Activated CD4-positive, alpha-beta memory T cell treated with anti-CD3 and anti-CD28 coated beads, Interleukin-2, amount 10 ng/mL, durations not matched to agents 7 days and 5 days (primary cell): Measurements from ENCODE around the gene WNT1. TPM values are rescaled to one million over a fixed set of nuclear protein-coding genes. Genes with fewer than 3 reads are reported as not detected.

Experiments used
- CTCF ChIA-PET: fragments of 350-600 bp; sonication (Branson Sonifier 250); formaldehyde crosslinking; loops from one replicate; lab custom pipeline; 2021; ENCODE audit warnings: antibody characterized with exemption, inconsistent platforms; lab: Charles Lee
- POLR2A ChIA-PET: fragments of 350-600 bp; sonication (Branson Sonifier 250); formaldehyde crosslinking; loops from one replicate; lab custom pipeline; 2021; ENCODE audit warnings: antibody characterized with exemption; lab: Charles Lee
- DNase-seq: peaks from one replicate; pipeline ENCODE4 v3.0.0-alpha.2; 2020
- H3K27ac Mint-ChIP-seq: one replicate; pipeline ENCODE4 v1.8.0; 2021; ENCODE audit warnings: mild to moderate bottlenecking, mixed read lengths
- H3K27me3 Mint-ChIP-seq: one replicate; pipeline ENCODE4 v1.8.0; 2021; ENCODE audit warnings: mixed read lengths
- H3K36me3 Mint-ChIP-seq: one replicate; pipeline ENCODE4 v1.8.0; 2021; ENCODE audit warnings: low read depth, mixed read lengths
- H3K4me1 Mint-ChIP-seq: one replicate; pipeline ENCODE4 v1.8.0; 2021; ENCODE audit warnings: mixed read lengths
- H3K4me3 Mint-ChIP-seq: one replicate; pipeline ENCODE4 v1.8.0; 2021; ENCODE audit warnings: mild to moderate bottlenecking, mixed read lengths
- H3K9me3 Mint-ChIP-seq: one replicate; pipeline ENCODE4 v1.8.0; 2021; ENCODE audit warnings: mixed read lengths
- total RNA-seq, 2 experiments: library from RNA; stranded (reverse); gene quantifications; one replicate each; pipeline ENCODE4 v1.2.3, GENCODE V29; 2021

Gene WNT1
- total RNA-seq, 2 experiments from 2014 or later = 0.33 to 0.73 TPM

DNA sequence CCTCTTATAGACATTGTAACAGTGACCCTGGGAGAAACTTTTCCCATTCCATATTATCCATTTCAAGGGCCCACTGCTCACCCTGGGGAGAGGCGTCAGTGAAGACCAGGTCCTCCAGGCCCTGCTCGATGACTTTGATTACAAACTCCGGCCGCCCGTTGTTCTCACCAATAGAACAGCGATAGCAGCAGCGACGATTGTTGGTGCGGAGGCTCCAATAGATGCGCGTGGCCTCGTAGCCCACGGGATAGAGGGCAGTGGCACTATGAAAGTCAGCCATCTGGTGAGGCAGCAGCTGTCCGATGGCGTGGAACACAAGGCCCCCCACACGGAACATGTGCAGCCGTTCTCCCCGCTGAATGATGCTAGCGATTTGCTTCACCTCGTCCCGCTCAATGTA, 48.0 kb downstream of the WNT1 start:
- no peaks in the 10 kb centered on the region for H3K27me3 Mint-ChIP-seq
- no peak for DNase-seq
- peaks cover 66% of the 10 kb centered on the region for H3K36me3 Mint-ChIP-seq
- no peaks in the 10 kb centered on the region for H3K9me3 Mint-ChIP-seq
- ChIA-PET POLR2A (interaction anchor here (1.1 kb wide), 1 partner anchor 104 kb away, joined by 3 read pairs; no protein-coding TSS in a partner anchor), CTCF (interaction anchor here (1.4 kb wide), 1 partner anchor 38 kb away, joined by 3 read pairs; no protein-coding TSS in a partner anchor)
- no peak overlapping the region for H3K27ac Mint-ChIP-seq
- no peaks in the 10 kb centered on the region for H3K4me1 Mint-ChIP-seq
- no peak overlapping the region for H3K4me3 Mint-ChIP-seq

DNA sequence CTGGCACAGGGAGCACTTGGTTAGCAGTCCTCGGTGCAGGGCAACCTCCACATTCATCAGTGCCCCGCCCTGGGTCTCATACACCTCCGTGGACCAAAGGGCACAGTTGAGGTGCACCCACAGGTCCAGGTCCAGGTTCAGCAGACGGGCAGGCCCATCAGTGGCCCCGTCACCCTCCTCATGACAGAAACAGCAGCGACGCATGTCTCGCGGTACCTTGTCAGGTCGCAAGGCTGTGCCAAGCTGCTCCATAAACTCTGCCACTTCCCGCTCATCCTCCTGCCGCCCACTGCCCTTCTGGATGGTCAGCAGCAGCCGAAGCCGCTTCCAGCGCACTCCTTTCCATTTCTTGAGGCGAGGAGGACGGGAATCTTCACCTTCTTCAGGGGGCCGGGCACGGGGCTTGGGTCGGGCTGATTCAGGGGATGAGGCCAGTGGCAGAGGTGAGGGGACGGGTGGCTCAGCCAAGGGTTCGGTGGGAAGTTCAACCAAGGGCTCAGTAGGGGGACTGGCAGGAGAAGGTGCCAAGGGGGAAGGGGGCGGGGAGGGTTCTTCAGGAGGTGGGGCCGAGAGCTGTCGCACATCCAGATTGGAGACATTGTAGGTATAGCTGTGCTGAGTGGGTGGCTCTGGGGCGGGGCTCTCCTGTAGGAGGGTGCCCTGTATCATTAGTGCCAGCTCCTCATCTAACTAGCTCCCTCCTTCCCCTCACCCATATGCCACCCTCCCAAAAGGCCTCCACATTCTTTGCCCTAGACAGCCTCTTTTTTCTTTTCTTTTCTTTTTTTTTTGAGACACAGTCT, 48.8 kb downstream of the WNT1 start:
- Mint-ChIP-seq H3K27me3 (no peaks in the 10 kb centered on the region), H3K27ac (no peak overlapping the region), H3K4me1 (no peaks in the 10 kb centered on the region), H3K9me3 (no peaks in the 10 kb centered on the region), H3K4me3 (no peak overlapping the region), H3K36me3 (peaks cover 62% of the 10 kb centered on the region)
- no peak for DNase-seq
- ChIA-PET POLR2A (interaction anchor here (1.1 kb wide), 1 partner anchor 104 kb away, joined by 3 read pairs; no protein-coding TSS in a partner anchor), CTCF (interaction anchor here (1.4 kb wide), 1 partner anchor 39 kb away, joined by 3 read pairs; no protein-coding TSS in a partner anchor)

DNA sequence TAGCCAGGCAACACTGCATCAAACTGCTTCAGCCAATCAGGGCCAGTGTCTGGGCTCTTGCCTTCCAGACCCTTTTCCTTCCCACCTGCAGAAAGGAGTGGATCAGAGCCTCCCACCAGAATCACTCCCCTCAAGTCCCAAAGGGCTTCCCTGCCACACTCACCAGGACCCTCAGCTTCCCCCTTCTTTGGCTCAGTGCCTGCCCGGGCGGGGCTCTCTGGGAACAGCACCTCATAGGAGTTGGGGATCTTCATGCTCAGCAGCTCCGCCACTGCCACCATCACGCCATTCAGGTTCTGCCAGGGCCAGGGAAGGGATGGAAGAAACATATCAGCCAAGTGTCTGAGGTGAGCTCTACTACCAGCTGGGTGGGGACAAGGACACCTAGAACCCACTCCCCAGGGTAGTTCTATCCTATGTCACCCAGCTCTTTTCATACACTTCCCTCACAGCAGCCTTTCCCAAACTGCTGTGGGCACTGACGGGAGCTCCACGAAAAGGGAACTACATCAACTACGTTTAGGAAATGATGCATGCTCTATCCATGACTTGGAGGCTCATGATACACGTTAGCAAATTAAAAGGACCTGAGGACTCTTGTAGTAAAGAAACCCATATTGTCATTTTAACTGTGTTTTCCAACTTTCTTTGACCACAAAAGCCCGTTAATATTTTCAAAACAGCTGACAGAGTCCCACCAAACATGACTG, 49.9 kb downstream of the WNT1 start:
- H3K4me3 Mint-ChIP-seq = no peak overlapping the region
- no peaks in the 10 kb centered on the region for H3K4me1 Mint-ChIP-seq
- POLR2A ChIA-PET = interaction anchor here (0.9 kb wide), 1 partner anchor 31 kb away, joined by 3 read pairs; no protein-coding TSS in a partner anchor
- H3K9me3 Mint-ChIP-seq = no peaks in the 10 kb centered on the region
- no peaks in the 10 kb centered on the region for H3K27me3 Mint-ChIP-seq
- H3K36me3 Mint-ChIP-seq = peaks cover 59% of the 10 kb centered on the region
- no peak for DNase-seq
- CTCF ChIA-PET = interaction anchor here (0.6 to 0.8 kb wide), 2 partner anchors 8 to 15 kb away, joined by 3 read pairs; no protein-coding TSS in a partner anchor
- H3K27ac Mint-ChIP-seq = peak overlapping the region; percentile 52

DNA sequence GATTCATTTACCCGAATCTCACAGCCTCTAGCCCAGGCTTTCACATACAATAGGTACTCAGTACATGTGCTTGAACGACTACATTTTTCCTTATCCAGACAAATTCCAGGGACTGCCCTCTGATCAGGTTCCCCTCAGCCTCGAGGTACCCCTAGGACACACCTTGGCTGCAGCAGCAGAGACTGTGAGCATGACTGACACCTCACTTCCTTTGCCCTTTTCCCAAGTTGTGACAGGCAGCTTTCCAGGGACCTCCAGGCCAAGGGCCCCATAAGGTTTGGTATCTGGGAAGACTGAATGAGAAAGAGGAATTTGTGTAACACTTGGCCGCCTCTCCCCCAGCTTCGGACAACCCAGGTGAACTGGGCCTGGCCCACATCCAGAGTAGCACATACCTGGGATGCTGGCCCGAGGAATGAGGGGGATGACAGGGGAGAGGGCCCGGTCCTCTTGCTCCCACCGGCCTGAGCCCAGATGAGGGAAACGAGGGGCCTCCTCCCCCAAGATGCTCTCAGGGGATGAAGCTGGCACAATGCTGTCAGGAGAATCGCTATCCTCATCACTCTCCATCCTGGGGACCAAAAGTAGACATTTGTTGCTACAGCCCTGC, 50.6 kb downstream of the WNT1 start:
- DNase-seq = no peak
- Mint-ChIP-seq H3K27ac (peak overlapping the region; percentile 4), H3K4me3 (no peak overlapping the region), H3K27me3 (no peaks in the 10 kb centered on the region), H3K9me3 (no peaks in the 10 kb centered on the region), H3K36me3 (peaks cover 60% of the 10 kb centered on the region), H3K4me1 (no peaks in the 10 kb centered on the region)
- ChIA-PET CTCF (interaction anchor here (0.6 to 1.9 kb wide), 3 partner anchors 9 to 230 kb away, joined by 3 to 8 read pairs (median 6); no protein-coding TSS in a partner anchor), POLR2A (interaction anchor here (0.8 to 0.9 kb wide), 2 partner anchors 31 to 101 kb away, joined by 3 read pairs; no protein-coding TSS in a partner anchor)

DNA sequence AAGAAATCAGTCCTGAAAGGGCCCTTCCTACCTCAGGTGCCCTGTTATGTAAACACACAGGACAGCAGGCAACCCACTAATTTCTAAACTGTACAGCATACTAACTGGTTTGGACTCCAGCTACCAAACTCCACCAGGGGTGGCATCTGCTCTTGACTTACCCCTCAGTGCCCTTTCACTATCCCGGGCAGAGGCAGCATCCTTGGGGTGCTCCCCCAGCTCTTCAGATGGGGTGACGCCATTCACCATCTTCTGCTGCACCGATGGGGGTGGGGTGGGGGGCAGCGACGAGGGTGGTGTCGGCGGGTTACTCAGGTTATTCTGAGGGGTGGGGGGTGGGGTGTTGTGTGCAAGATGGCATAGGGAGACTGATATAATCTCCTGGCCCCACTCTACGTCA, 52.0 kb downstream of the WNT1 start:
- ChIA-PET CTCF (interaction anchor here (0.9 to 2.9 kb wide), 5 partner anchors 10 to 126 kb away, joined by 3 to 9 read pairs (median 6); a partner anchor contains a TSS), POLR2A (interaction anchor here (1.2 to 2.1 kb wide), 2 partner anchors 10 kb away, joined by 5 to 10 read pairs; no protein-coding TSS in a partner anchor)
- Mint-ChIP-seq H3K4me3 (no peak overlapping the region), H3K27me3 (no peaks in the 10 kb centered on the region), H3K4me1 (no peaks in the 10 kb centered on the region), H3K9me3 (no peaks in the 10 kb centered on the region), H3K27ac (no peak overlapping the region), H3K36me3 (peaks cover 60% of the 10 kb centered on the region)
- no peak for DNase-seq

DNA sequence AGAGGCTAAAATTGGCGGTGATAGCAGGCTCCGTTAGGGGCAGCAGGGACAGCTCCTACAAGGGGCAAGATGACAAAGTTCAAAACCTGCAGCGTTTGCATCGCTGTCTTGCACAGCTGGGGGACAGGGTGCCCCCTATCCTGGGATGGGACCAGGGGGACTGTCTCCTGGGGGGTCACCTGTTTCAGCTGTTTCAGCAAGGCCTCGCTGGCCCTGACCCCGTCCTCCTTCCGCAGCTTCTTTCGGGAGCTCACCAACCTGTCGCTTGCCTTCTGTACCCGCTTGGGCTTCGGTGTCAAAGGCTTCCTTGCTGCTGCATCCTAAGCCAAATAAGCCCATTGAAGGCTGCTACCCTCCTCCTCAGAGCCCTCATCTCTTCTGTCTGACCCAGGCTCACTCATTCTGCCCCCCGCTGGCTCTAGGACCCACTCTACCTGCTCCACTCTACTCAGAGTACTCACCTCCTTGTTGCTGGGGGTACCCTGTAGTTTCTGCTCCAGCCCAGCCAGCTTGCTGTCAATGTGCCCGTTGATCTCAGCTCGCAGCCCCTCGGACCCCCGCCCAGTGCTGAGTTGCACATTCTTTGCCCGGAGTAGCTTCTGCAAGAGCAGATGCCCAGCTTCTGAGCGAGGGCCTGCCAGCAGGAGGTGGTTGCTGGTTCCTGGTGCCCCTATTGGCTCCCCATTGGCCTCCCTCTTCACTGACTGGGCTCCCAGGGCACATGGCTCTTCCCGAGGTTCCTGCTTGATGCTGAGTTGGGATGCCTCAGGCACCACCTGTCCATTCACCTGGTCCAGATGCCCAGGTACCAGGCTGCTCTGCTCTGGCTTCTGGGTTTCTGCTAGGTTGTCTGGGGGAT, 52.8 kb downstream of the WNT1 start:
- H3K4me1 Mint-ChIP-seq = no peaks in the 10 kb centered on the region
- no peaks in the 10 kb centered on the region for H3K9me3 Mint-ChIP-seq
- H3K27ac Mint-ChIP-seq = no peak overlapping the region
- H3K36me3 Mint-ChIP-seq = peaks cover 63% of the 10 kb centered on the region
- POLR2A ChIA-PET = interaction anchor here (1.2 to 2.1 kb wide), 2 partner anchors 9 to 11 kb away, joined by 5 to 10 read pairs; no protein-coding TSS in a partner anchor
- H3K4me3 Mint-ChIP-seq = no peak overlapping the region
- CTCF ChIA-PET = interaction anchor here (0.6 to 2.9 kb wide), 5 partner anchors 11 to 129 kb away, joined by 3 to 9 read pairs (median 4); a partner anchor contains a TSS
- no peaks in the 10 kb centered on the region for H3K27me3 Mint-ChIP-seq
- DNase-seq = no peak

DNA sequence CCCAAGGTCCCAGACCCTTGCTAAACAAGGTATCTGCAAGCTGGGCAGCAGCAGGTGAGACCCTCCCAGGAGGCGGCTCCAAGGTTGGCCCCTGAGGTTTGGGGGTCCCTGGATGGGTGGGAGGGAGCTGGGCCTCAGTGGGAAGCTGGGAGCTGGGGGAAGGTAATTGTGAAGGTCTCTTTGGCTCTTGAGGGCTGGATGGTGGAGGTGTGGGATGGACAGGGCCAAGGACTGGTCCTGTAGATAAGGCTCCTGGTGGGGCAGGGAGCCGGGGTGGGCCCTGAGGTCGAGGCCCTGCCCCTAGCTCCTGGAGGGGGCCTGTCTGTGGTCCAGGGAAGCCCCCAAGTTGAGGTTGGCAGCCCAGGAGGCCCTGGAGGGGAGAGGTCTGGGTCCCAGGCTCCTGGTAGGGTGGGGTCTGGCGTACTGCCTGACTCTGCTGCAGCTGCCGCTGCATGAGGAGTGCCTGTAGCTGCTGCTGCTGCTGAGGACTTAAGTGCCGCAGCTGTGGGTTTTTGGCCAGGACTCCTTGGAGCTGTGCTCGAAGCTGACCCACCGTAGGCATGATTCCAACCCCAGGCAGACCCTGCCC, 53.5 kb downstream of the WNT1 start:
- Mint-ChIP-seq H3K36me3 (peaks cover 61% of the 10 kb centered on the region), H3K27ac (no peak overlapping the region), H3K4me3 (no peak overlapping the region), H3K27me3 (no peaks in the 10 kb centered on the region), H3K9me3 (no peaks in the 10 kb centered on the region), H3K4me1 (no peaks in the 10 kb centered on the region)
- CTCF ChIA-PET = interaction anchor here (1.1 to 2.9 kb wide), 2 partner anchors 12 kb away, joined by 3 to 9 read pairs; no protein-coding TSS in a partner anchor
- no peak for DNase-seq
- POLR2A ChIA-PET = interaction anchor here (2.1 kb wide), 1 partner anchor 12 kb away, joined by 10 read pairs; no protein-coding TSS in a partner anchor

Other genes starting within 250 kb of the WNT1 start
- under 1 TPM in 1 of 2 experiments, not detected in 1; 0.05 TPM for gene ADCY6, start 189.2 kb upstream of the WNT1 start, total RNA-seq
- gene CACNB3, start 159.8 kb upstream of the WNT1 start, total RNA-seq = 10 to 100 TPM; 32.8 to 34.2 TPM
- gene DDX23, start 126.2 kb upstream of the WNT1 start, total RNA-seq = 100 to 1,000 TPM; 117 to 127 TPM
- gene RND1, start 112.5 kb upstream of the WNT1 start, total RNA-seq = 1 to 10 TPM; 2.6 to 3.0 TPM
- 10 to 100 TPM; 73.4 to 78.7 TPM for gene FKBP11, start 52.8 kb upstream of the WNT1 start, total RNA-seq
- gene ARF3, start 20.8 kb upstream of the WNT1 start, total RNA-seq = 100 to 1,000 TPM; 114 to 122 TPM
- gene WNT10B, start 6.6 kb upstream of the WNT1 start, total RNA-seq = 1 to 10 TPM; 4.1 to 4.2 TPM
- under 1 TPM; 0.23 TPM for gene DDN, start 21.1 kb downstream of the WNT1 start, total RNA-seq
- gene PRKAG1, start 40.5 kb downstream of the WNT1 start, total RNA-seq = 10 to 100 TPM; 65.9 to 70.2 TPM
- gene KMT2D, start 82.5 kb downstream of the WNT1 start, total RNA-seq = 10 to 100 TPM; 82.3 to 87.8 TPM
- gene RHEBL1, start 91.7 kb downstream of the WNT1 start, total RNA-seq = 10 to 100 TPM; 14.8 to 15.8 TPM
- gene DHH, start 116.5 kb downstream of the WNT1 start, total RNA-seq = under 1 TPM; 0.08 to 0.20 TPM
- 10 to 100 TPM; 82.8 to 85.3 TPM for gene LMBR1L, start 132.5 kb downstream of the WNT1 start, total RNA-seq
- gene TUBA1B, start 153.1 kb downstream of the WNT1 start, total RNA-seq = 1,000 to 10,000 TPM; 1,691 to 1,705 TPM
- 100 to 1,000 TPM; 106 to 109 TPM for gene TUBA1A, start 210.8 kb downstream of the WNT1 start, total RNA-seq